HCT116 (cell line): Measurements from ENCODE around the gene FAM20C. TPM values are rescaled to one million over a fixed set of nuclear protein-coding genes. Genes with fewer than 3 reads are reported as not detected.
A peak's percentile ranks its signal among the peaks of the same experiment; 100 is the strongest.

ENCODE experiments used
- ATAC-seq: fragments of 200-7000 bp; cut with Tn5 transposase; 2 replicates; pipeline ENCODE4 v1.9.1; 2020; ENCODE audit warnings: mild to moderate bottlenecking, moderate library complexity
- BruUV-seq: library from RNA; stranded (reverse); fragments of 400-500 nt; replicated peaks from 2 replicates; lab custom pipeline; 2021; lab: Mats Ljungman, UMichigan
- CTCF ChIA-PET: fragments of 300-600 bp; sonication (Branson Sonifier 250); formaldehyde crosslinking; loops from one replicate; lab custom pipeline; 2021; ENCODE audit warnings: antibody characterized with exemption; lab: Charles Lee
- POLR2A ChIA-PET: fragments of 300-600, 350-600 bp; sonication (Branson Sonifier 250); formaldehyde crosslinking; loops from one replicate; lab custom pipeline; 2021; ENCODE audit warnings: antibody characterized with exemption; lab: Charles Lee
- RAD21 ChIA-PET, 2 experiments: fragments of 300-600 bp; sonication (Branson Sonifier 250); formaldehyde crosslinking; loops; one replicate each; lab custom pipeline; 2023; ENCODE audit warnings: low total read pairs in 2 of 2; ENCODE audit not compliant: uncharacterized antibody in 2 of 2, unreplicated experiment in 2 of 2, low non-redundant PET in 1 of 2; lab: Charles Lee
- DNase-seq: peaks from one replicate; pipeline ENCODE4 v3.0.0-alpha.2; 2010; ENCODE audit warnings: low read depth, low spot score
- H2AFZ ChIP-seq: fragments of 200-600 bp; shearing (Covaris generic), sonication (generic); 2 replicates; pipeline ENCODE4 v1.6.1; 2017; ENCODE audit warnings: low read depth, mixed run types, mixed read lengths, antibody characterized with exemption, low read length; ENCODE audit not compliant: poor library complexity, severe bottlenecking
- H3K27ac ChIP-seq: 2 replicates; pipeline ENCODE4 v1.5.1; 2012; ENCODE audit warnings: low read depth, low read length
- H3K27me3 ChIP-seq: fragments of 200-600 bp; sonication (generic); 2 replicates; pipeline ENCODE4 v1.6.1; 2016; ENCODE audit warnings: mixed run types, low read length, mixed read lengths; ENCODE audit not compliant: insufficient read depth
- H3K36me3 ChIP-seq, 2 experiments: fragments of 200-500 bp in 1 of 2; fragments of 200-600 bp in 1 of 2; sonication (Bioruptor generic) in 1 of 2; sonication (generic) in 1 of 2; 2 replicates each; pipeline versions ENCODE4 v1.5.1 to v1.6.1; 2014 to 2016; ENCODE audit warnings: low read length in 2 of 2, inconsistent platforms in 1 of 2, mixed read lengths in 1 of 2, mixed run types in 1 of 2; ENCODE audit not compliant: insufficient read depth in 2 of 2, control insufficient read depth in 1 of 2
- H3K4me1 ChIP-seq, 2 experiments: fragments of 200-600 bp in 1 of 2; sonication (generic) in 1 of 2; 2 replicates each; pipeline versions ENCODE4 v1.5.1 to v1.6.1; 2012 to 2017; ENCODE audit warnings: low read length in 2 of 2, inconsistent platforms in 1 of 2, mild to moderate bottlenecking in 1 of 2, mixed read lengths in 1 of 2, mixed run types in 1 of 2, moderate library complexity in 1 of 2; ENCODE audit not compliant: insufficient read depth in 2 of 2, control insufficient read depth in 1 of 2
- H3K4me2 ChIP-seq: fragments of 200-600 bp; sonication (generic); 2 replicates; pipeline ENCODE4 v1.6.1; 2017; ENCODE audit warnings: mixed run types, low read length, mixed read lengths
- H3K4me3 ChIP-seq, 2 experiments: fragments of 200-600 bp in 1 of 2; sonication (generic) in 1 of 2; replicated peaks in 1 of 2; 2 replicates each; pipeline ENCODE4 v1.5.1; 2011 to 2016; ENCODE audit warnings: low read length in 2 of 2, control low read depth in 1 of 2, low read depth in 1 of 2, mild to moderate bottlenecking in 1 of 2, mixed read lengths in 1 of 2, mixed run types in 1 of 2
- H3K79me2 ChIP-seq: fragments of 200-600 bp; sonication (generic); 2 replicates; pipeline ENCODE4 v1.6.1; 2017; ENCODE audit warnings: mild to moderate bottlenecking, mixed run types, low read length, moderate library complexity, mixed read lengths; ENCODE audit not compliant: insufficient read depth
- H3K9ac ChIP-seq: fragments of 200-600 bp; sonication (generic); 2 replicates; pipeline ENCODE4 v1.6.1; 2016; ENCODE audit warnings: low read length, mixed read lengths
- H3K9me2 ChIP-seq: fragments of 200-600 bp; sonication (generic), shearing (Covaris generic); 2 replicates; pipeline ENCODE4 v1.6.1; 2017; ENCODE audit warnings: mixed run types, mild to moderate bottlenecking, moderate library complexity; ENCODE audit not compliant: insufficient read depth
- H3K9me3 ChIP-seq, 2 experiments: fragments of 200-500 bp in 1 of 2; fragments of 200-600 bp in 1 of 2; sonication (Bioruptor generic) in 1 of 2; sonication (generic) in 1 of 2; 2 replicates each; pipeline ENCODE4 v1.6.1; 2014 to 2017; ENCODE audit warnings: low read length in 2 of 2, mixed read lengths in 2 of 2, inconsistent platforms in 1 of 2, low read depth in 1 of 2, mild to moderate bottlenecking in 1 of 2, mixed run types in 1 of 2, moderate library complexity in 1 of 2; ENCODE audit not compliant: control insufficient read depth in 1 of 2, insufficient read depth in 1 of 2
- H4K20me1 ChIP-seq: fragments of 200-600 bp; sonication (generic), shearing (Covaris generic); 2 replicates; pipeline ENCODE4 v1.6.1; 2017; ENCODE audit warnings: mixed run types, mild to moderate bottlenecking, moderate library complexity; ENCODE audit not compliant: insufficient read depth
- ATF3 ChIP-seq: IDR thresholded peaks from 2 replicates; pipeline ENCODE4 v1.6.1; 2012
- CEBPB ChIP-seq: IDR thresholded peaks from 2 replicates; pipeline ENCODE4 v1.6.1; 2012; ENCODE audit warnings: low read depth
- CTCF ChIP-seq, 3 experiments: fragments of 200-600 bp in 1 of 3; sonication (generic) in 1 of 3; IDR thresholded peaks in 2 of 3; conservative IDR thresholded peaks in 1 of 3; 2 replicates each; pipeline ENCODE4 v1.5.1; 2012 to 2017; ENCODE audit warnings: low read depth in 2 of 3, low read length in 2 of 3, antibody characterized with exemption in 1 of 3, borderline replicate concordance in 1 of 3, control low read depth in 1 of 3, mild to moderate bottlenecking in 1 of 3, mixed read lengths in 1 of 3, mixed run types in 1 of 3, moderate library complexity in 1 of 3; ENCODE audit not compliant: insufficient read depth in 1 of 3
- EGR1 ChIP-seq: IDR thresholded peaks from 2 replicates; pipeline ENCODE4 v1.6.1; 2012; ENCODE audit warnings: low read depth
- ELF1 ChIP-seq: IDR thresholded peaks from 2 replicates; pipeline ENCODE4 v1.6.1; 2012; ENCODE audit warnings: low read depth, borderline replicate concordance
- EZH2phosphoT487 ChIP-seq: fragments of 200-600 bp; IDR thresholded peaks from 2 replicates; pipeline ENCODE4 v1.6.1; 2018; ENCODE audit warnings: antibody characterized with exemption, borderline replicate concordance
- JUND ChIP-seq: IDR thresholded peaks from 2 replicates; pipeline ENCODE4 v1.6.1; 2012
- MAX ChIP-seq: IDR thresholded peaks from 2 replicates; pipeline ENCODE4 v1.6.1; 2012
- POLR2AphosphoS5 ChIP-seq: IDR thresholded peaks from 2 replicates; pipeline ENCODE4 v1.6.1; 2011; ENCODE audit warnings: mild to moderate bottlenecking, low read depth, low read length, moderate library complexity
- REST ChIP-seq: IDR thresholded peaks from 2 replicates; pipeline ENCODE4 v1.6.1; 2012; ENCODE audit warnings: low read depth
- SP1 ChIP-seq: IDR thresholded peaks from 2 replicates; pipeline ENCODE4 v1.6.1; 2012; ENCODE audit warnings: low read depth
- YY1 ChIP-seq: IDR thresholded peaks from 2 replicates; pipeline ENCODE4 v1.6.1; 2011; ENCODE audit warnings: low read length, low read depth, moderate library complexity, mild to moderate bottlenecking; ENCODE audit not compliant: insufficient replicate concordance; ENCODE audit errors: extremely low read depth
- ZFX ChIP-seq: fragments of 450-650 bp; IDR thresholded peaks from 2 replicates; pipeline ENCODE4 v1.6.1; 2017
- ZNF274 ChIP-seq: fragments of 200-500 bp; sonication (Bioruptor generic); IDR thresholded peaks from 2 replicates; pipeline ENCODE4 v1.6.1; 2014; ENCODE audit warnings: mild to moderate bottlenecking, low read depth, low read length, inconsistent platforms
- intact Hi-C: fragments of 100-400 bp; cut with micrococcal nuclease; formaldehyde crosslinking; loops from 2 replicates; pipeline ENCODE4 v1.10.0; 2022
- total RNA-seq: library from RNA; stranded (reverse); gene quantifications from one replicate; pipeline ENCODE4 v1.2.1, GENCODE V29; 2021; ENCODE audit not compliant: unreplicated experiment

Gene FAM20C
- total RNA-seq, 1 experiment from 2014 or later, result 27.1 TPM

- Histone ChIP-seq H3K27ac (no peak overlapping the region), H3K9ac (no peak overlapping the region), H3K79me2 (no peaks in the 10 kb centered on the region), H3K4me3 (no peak overlapping the region), H3K36me3 (no peaks in the 10 kb centered on the region), H3K27me3 (no peaks in the 10 kb centered on the region), H3K9me2 (no peaks in the 10 kb centered on the region), H4K20me1 (no peaks in the 10 kb centered on the region), H3K4me1 (no peaks in the 10 kb centered on the region), H2AFZ (no peak overlapping the region), H3K9me3 (peaks cover 0 to 6% of the 10 kb centered on the region in 2 experiments; a peak in 1 of 4 replicates), H3K4me2 (no peak overlapping the region)
- intact Hi-C loops, result no loop called here
- ChIA-PET POLR2A (no interaction called here), RAD21 (no interaction called here), CTCF (no interaction called here)
- ATAC-seq (peak; percentile 36; the same call in 1 of the 2 replicates), DNase-seq (no peak)
- BruUV-seq, result no TSS peak
- TF ChIP-seq JUND, result no peak
- TF ChIP-seq ZFX, result no peak
Measured at GRCh38 chr7:240887-241421, 48.6 kb downstream of the FAM20C start.

- Histone ChIP-seq H3K79me2 (no peaks in the 10 kb centered on the region), H3K36me3 (no peaks in the 10 kb centered on the region), H3K27ac (no peak overlapping the region), H3K4me2 (no peak overlapping the region), H3K9ac (no peak overlapping the region), H3K27me3 (no peaks in the 10 kb centered on the region), H3K9me2 (no peaks in the 10 kb centered on the region), H3K9me3 (peaks cover 0 to 6% of the 10 kb centered on the region in 2 experiments; a peak in 1 of 4 replicates), H3K4me3 (no peak overlapping the region), H3K4me1 (no peaks in the 10 kb centered on the region), H2AFZ (no peak overlapping the region), H4K20me1 (no peaks in the 10 kb centered on the region)
- ATAC-seq (no peak), DNase-seq (no peak)
- ChIA-PET CTCF (no interaction called here), RAD21 (no interaction called here), POLR2A (no interaction called here)
- BruUV-seq, result no TSS peak
- TF ChIP-seq CEBPB (no peak), EGR1 (no peak), POLR2AphosphoS5 (no peak), YY1 (no peak), SP1 (no peak), EZH2phosphoT487 (no peak), REST (no peak), MAX (no peak), ELF1 (no peak), ATF3 (no peak), ZNF274 (no peak), CTCF (IDR thresholded peaks at IDR 0.05 in 2 of 3, conservative IDR thresholded peaks at IDR 0.05 in 1 of 3; ENCODE audit: borderline replicate concordance in 1 of 3, insufficient read depth in 1 of 3, low read depth in 2 of 3, low read length in 2 of 3) (no peak)
- intact Hi-C loops, result no loop called here
Measured at GRCh38 chr7:241513-241912, 49.1 kb downstream of the FAM20C start.
